Fibroblast of villous mesenchyme (primary cell): ENCODE data around the gene IRGC. TPM values are rescaled to one million over a fixed set of nuclear protein-coding genes. Genes with fewer than 3 reads are reported as not detected.

Experiments used
- DNase-seq: peaks from one replicate; pipeline ENCODE4 v3.0.0-alpha.2; 2010; ENCODE audit warnings: low read depth
- H3K4me3 ChIP-seq: 2 replicates; pipeline ENCODE4 v1.5.1; 2011; ENCODE audit warnings: low read depth, mild to moderate bottlenecking, low read length
- total RNA-seq: library from RNA; depleted of rRNA; stranded (reverse); fragments of >200 nt; gene quantifications from 2 replicates; pipeline ENCODE4 v1.2.3, GENCODE V29; 2012
- TF ChIP-seq, protein P1 (sequence below): IDR thresholded peaks from 2 replicates; pipeline ENCODE4 v1.5.1; 2012; ENCODE audit warnings: low read depth, mild to moderate bottlenecking, low read length; ENCODE audit not compliant: insufficient read depth

Gene IRGC
- total RNA-seq, 1 donor, result not detected

DNA sequence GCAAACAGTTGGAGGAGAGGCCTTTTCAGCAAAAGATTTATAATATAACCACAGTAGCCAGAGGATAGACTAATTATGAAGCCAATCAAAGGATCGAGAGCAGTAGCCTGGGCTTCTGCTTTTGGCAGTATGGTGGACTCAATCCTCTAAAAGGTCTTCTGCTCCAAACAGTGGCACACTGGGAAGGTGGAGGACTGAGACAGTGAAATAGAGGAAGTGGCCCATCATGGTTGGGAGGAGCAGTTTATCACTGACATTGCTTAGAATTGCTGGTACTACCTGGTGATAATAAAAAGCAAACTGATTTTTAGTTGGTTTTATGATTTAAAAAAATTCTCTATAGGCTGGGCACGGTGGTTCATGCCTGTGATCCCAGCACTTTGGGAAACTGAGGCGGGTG is 25.0 kb upstream of the IRGC start:
- TF ChIP-seq, protein P1, sequence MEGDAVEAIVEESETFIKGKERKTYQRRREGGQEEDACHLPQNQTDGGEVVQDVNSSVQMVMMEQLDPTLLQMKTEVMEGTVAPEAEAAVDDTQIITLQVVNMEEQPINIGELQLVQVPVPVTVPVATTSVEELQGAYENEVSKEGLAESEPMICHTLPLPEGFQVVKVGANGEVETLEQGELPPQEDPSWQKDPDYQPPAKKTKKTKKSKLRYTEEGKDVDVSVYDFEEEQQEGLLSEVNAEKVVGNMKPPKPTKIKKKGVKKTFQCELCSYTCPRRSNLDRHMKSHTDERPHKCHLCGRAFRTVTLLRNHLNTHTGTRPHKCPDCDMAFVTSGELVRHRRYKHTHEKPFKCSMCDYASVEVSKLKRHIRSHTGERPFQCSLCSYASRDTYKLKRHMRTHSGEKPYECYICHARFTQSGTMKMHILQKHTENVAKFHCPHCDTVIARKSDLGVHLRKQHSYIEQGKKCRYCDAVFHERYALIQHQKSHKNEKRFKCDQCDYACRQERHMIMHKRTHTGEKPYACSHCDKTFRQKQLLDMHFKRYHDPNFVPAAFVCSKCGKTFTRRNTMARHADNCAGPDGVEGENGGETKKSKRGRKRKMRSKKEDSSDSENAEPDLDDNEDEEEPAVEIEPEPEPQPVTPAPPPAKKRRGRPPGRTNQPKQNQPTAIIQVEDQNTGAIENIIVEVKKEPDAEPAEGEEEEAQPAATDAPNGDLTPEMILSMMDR, result no peak
- no peak overlapping the region for H3K4me3 ChIP-seq
- DNase-seq, result no peak

DNA sequence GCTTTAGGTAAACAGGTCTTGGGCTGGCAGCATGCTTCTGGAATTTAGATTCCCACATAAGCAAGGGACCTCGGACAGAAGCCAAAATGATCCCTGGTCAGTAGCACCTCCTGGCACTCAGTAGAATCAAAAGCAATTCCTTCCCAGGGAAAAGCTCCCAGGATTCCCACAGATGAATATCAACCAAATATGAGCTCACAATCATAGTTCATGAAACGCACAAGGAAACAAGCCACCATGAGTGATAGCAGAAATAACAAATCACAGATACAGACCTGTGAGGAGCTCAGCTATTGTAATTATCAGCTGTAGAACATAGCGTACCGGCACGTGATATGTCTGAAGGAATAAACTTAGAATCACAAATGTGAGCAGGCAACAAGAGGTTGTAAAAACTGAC is 24.1 kb upstream of the IRGC start:
- TF ChIP-seq, protein P1, result no peak
- no peak overlapping the region for H3K4me3 ChIP-seq
- no peak for DNase-seq

DNA sequence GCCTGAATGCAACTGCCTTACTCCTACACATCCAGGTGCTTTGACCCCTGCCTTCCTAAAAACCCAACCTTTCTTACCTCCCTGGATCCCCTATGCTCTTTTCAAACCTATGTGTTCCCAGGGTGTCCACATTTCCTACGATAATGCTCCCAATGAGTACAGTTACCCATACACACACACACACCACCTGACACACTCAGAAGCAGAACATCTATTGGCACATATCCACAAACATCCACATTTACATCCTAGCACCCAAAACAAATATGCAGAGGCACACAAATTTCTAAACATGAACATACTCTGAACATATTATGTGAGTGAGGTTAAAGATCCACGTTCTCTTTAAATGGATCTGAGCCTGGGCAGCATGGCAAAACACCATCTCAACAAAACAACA is 23.5 kb upstream of the IRGC start:
- DNase-seq, result no peak
- no peak overlapping the region for H3K4me3 ChIP-seq
- TF ChIP-seq, protein P1, result no peak

DNA sequence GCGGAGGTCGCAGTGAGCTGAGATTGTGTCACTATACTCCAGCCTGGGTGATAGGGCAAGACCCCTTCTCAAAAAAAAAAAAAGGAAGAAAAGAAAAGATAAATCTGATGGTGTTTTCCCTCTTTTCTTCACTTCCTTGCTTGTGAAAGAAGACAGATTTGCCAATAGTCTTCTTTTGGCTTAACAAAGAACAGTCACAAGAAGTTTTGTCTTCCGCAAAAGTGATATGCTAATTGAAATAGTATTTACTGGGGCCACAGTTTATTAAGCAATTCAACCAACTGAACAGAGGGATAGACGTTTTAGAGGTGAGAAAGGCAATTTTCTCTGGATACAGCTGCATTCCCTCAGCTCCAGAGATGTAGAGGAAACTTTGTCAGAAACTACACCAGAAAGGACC is 23.0 kb upstream of the IRGC start:
- TF ChIP-seq, protein P1, result no peak

DNA sequence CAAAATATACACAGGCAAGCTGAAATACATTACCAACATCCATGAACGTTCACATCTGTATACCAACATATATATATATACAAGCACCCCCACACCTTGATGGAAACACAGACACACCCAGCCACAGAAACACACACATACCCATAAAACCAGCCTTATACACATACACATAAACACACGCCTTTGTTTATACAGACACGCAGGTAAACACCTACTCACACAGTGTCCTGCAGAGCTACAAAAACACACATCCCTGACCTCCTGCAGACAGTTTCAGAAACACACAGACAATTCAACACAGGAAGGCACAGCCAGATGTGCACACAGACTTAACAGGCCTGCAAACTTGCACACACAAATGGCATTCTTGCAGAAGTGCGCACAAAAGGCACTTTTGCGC is 21.3 kb upstream of the IRGC start:
- H3K4me3 ChIP-seq, result no peak overlapping the region
- no peak for DNase-seq
- TF ChIP-seq, protein P1, result no peak

More for the DNA sequence above, 23.0 kb upstream of the IRGC start:
- H3K4me3 ChIP-seq, result no peak overlapping the region
- DNase-seq, result no peak

DNA sequence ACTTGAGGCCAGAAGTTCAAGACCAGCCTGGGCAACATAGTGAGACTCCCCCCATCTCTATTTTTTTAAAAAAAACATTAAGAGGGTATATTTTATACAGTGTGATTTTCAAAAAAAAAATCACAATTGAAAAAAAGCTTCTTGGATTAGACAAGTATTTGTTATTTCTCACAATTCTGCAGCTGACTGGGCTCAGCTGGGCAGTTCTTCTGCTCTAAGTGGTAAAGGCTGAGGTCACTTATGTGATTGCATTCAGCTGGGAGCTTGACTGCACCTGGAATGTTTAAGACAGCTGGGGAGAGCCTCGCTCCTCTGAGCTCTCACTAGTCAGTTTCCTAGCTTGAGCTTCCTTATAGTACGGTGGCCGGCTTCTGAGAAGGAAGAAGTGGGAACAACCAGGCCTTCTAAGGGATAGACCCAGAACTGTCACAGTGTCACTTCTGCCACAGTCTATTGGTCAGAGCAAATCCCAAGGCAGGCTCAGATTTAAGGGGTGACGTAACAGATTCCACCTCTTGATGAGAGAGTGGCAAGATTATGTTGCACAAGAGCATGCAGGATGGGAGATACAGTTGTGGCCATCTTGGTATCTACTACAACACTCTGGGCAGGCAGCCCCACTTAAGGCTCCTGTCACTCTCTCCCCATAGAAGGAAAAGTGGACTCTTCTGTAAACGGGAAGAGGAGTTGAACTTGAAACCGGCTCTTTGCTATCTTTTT is 19.7 kb upstream of the IRGC start:
- no peak for DNase-seq
- TF ChIP-seq, protein P1, result no peak
- H3K4me3 ChIP-seq, result no peak overlapping the region

DNA sequence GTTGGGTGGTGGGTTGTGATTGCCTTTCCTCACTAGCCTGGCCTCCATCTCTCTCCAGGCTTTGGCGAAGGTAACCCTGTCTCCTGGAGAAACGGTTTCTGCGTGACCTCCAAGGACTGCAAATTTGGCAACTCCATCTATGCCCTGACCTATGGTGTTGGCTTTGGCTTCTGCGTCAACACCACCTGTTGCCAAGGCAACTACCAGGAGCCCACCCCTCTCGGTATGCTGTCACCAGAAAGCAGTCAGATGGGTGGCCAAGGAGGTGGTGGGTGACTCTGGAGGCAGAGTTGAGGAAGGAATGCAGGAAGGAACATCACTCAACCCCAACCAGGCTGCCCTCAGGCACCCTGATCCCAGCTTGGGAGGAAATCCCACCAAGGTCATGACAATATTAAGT is 18.6 kb upstream of the IRGC start:
- TF ChIP-seq, protein P1, result no peak
- no peak overlapping the region for H3K4me3 ChIP-seq
- no peak for DNase-seq
